GM12878 (cell line): ENCODE measurements around the gene UFD1.

ENCODE experiments used
- CHD1 ChIP-seq: IDR thresholded peaks from 2 replicates; pipeline ENCODE4 v1.6.1; 2012; ENCODE audit warnings: low read depth, low read length, improper control_type of control experiment
- CREB1 ChIP-seq: IDR thresholded peaks from 2 replicates; pipeline ENCODE4 v1.6.1; 2012; ENCODE audit warnings: low read depth, mild to moderate bottlenecking, inconsistent platforms
- CREM ChIP-seq: IDR thresholded peaks from 2 replicates; pipeline ENCODE4 v1.6.1; 2014; ENCODE audit warnings: antibody characterized with exemption, low read depth
- EGR1 ChIP-seq, 2 experiments: IDR thresholded peaks; 1 replicate in 1 of 2; 2 replicates in 1 of 2; pipeline ENCODE4 v1.6.1; 2011 to 2012; ENCODE audit warnings: low read depth in 2 of 2, low read length in 2 of 2, borderline replicate concordance in 1 of 2, mild to moderate bottlenecking in 1 of 2, moderate library complexity in 1 of 2
- EZH2 ChIP-seq: IDR thresholded peaks from 2 replicates; pipeline ENCODE4 v1.6.1; 2012; ENCODE audit warnings: low read depth, mild to moderate bottlenecking, control low read depth, inconsistent platforms, low read length, borderline replicate concordance; ENCODE audit not compliant: control insufficient read depth
- POLR2AphosphoS5 ChIP-seq: IDR thresholded peaks from 2 replicates; pipeline ENCODE4 v1.6.1; 2011; ENCODE audit warnings: mild to moderate bottlenecking, low read length, inconsistent platforms
- RBBP5 ChIP-seq: fragments of 200-600 bp; sonication (generic); conservative IDR thresholded peaks from 2 replicates; pipeline ENCODE4 v1.6.1; 2016
- TAF1 ChIP-seq: IDR thresholded peaks from 2 replicates; pipeline ENCODE4 v1.6.1; 2011; ENCODE audit warnings: mild to moderate bottlenecking, low read depth, low read length, borderline replicate concordance
- YY1 ChIP-seq: IDR thresholded peaks from 2 replicates; pipeline ENCODE4 v1.6.1; 2011; ENCODE audit warnings: low read depth, mild to moderate bottlenecking, low read length
- TF ChIP-seq, protein P1 (sequence below), 3 experiments: IDR thresholded peaks in 2 of 3; conservative IDR thresholded peaks in 1 of 3; 2 replicates each; pipeline ENCODE4 v1.5.1; 2011; ENCODE audit warnings: low read depth in 3 of 3, low read length in 3 of 3, mild to moderate bottlenecking in 3 of 3, control low read depth in 2 of 3, moderate library complexity in 2 of 3, inconsistent platforms in 1 of 3, mixed read lengths in 1 of 3; ENCODE audit not compliant: control insufficient read depth in 2 of 3, insufficient read depth in 1 of 3; ENCODE audit errors: extremely low read depth in 1 of 3
- TF ChIP-seq, protein P2 (sequence below): fragments of 450-650 bp; IDR thresholded peaks from 2 replicates; pipeline ENCODE4 v1.6.1; 2017; ENCODE audit warnings: mild to moderate bottlenecking, moderate library complexity
- TF ChIP-seq, protein P3 (sequence below): IDR thresholded peaks from 2 replicates; pipeline ENCODE4 v1.6.1; 2012; ENCODE audit warnings: low read depth, low read length, improper control_type of control experiment
- TF ChIP-seq, protein P4 (sequence below): IDR thresholded peaks from 2 replicates; pipeline ENCODE4 v1.6.1; 2012; ENCODE audit warnings: mild to moderate bottlenecking, low read depth, low read length
- TF ChIP-seq, protein P5 (sequence below): IDR thresholded peaks from 2 replicates; pipeline ENCODE4 v1.6.1; 2012; ENCODE audit warnings: low read length, inconsistent platforms

DNA sequence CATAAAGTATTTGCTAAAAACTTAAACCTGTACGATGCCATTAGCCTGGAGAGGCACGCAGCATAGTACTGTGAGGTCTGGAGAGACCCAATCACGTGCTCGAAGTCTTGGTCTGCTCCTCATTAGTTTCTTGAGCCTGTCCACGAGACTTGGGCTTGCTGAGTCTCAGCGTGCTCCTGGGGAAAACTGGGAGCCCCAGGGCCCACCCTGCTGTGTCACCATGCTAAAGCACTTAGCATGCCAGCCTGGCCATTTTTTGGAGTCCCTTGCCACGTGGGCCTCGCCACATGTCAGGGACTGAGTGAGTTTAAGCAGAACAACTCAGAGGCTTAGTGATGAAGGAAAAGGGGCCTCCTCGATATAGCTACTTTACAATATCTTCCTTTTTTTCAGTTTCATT is 3.3 kb upstream of the UFD1 start:
- TF ChIP-seq CREB1 (no peak), EZH2 (no peak), POLR2AphosphoS5 (no peak), RBBP5 (no peak), CHD1 (no peak), CREM (no peak), YY1 (no peak), EGR1 (IDR thresholded peaks at IDR 0.05; ENCODE audit: borderline replicate concordance in 1 of 2, low read depth in 2 of 2, low read length in 2 of 2) (no peak), TAF1 (no peak)
- TF ChIP-seq, protein P1, sequence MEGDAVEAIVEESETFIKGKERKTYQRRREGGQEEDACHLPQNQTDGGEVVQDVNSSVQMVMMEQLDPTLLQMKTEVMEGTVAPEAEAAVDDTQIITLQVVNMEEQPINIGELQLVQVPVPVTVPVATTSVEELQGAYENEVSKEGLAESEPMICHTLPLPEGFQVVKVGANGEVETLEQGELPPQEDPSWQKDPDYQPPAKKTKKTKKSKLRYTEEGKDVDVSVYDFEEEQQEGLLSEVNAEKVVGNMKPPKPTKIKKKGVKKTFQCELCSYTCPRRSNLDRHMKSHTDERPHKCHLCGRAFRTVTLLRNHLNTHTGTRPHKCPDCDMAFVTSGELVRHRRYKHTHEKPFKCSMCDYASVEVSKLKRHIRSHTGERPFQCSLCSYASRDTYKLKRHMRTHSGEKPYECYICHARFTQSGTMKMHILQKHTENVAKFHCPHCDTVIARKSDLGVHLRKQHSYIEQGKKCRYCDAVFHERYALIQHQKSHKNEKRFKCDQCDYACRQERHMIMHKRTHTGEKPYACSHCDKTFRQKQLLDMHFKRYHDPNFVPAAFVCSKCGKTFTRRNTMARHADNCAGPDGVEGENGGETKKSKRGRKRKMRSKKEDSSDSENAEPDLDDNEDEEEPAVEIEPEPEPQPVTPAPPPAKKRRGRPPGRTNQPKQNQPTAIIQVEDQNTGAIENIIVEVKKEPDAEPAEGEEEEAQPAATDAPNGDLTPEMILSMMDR (IDR thresholded peaks at IDR 0.05 in 2 of 3, conservative IDR thresholded peaks at IDR 0.05 in 1 of 3; ENCODE audit: control insufficient read depth in 2 of 3, extremely low read depth in 1 of 3, insufficient read depth in 1 of 3, low read depth in 3 of 3, low read length in 3 of 3): no peak
- TF ChIP-seq, protein P2, sequence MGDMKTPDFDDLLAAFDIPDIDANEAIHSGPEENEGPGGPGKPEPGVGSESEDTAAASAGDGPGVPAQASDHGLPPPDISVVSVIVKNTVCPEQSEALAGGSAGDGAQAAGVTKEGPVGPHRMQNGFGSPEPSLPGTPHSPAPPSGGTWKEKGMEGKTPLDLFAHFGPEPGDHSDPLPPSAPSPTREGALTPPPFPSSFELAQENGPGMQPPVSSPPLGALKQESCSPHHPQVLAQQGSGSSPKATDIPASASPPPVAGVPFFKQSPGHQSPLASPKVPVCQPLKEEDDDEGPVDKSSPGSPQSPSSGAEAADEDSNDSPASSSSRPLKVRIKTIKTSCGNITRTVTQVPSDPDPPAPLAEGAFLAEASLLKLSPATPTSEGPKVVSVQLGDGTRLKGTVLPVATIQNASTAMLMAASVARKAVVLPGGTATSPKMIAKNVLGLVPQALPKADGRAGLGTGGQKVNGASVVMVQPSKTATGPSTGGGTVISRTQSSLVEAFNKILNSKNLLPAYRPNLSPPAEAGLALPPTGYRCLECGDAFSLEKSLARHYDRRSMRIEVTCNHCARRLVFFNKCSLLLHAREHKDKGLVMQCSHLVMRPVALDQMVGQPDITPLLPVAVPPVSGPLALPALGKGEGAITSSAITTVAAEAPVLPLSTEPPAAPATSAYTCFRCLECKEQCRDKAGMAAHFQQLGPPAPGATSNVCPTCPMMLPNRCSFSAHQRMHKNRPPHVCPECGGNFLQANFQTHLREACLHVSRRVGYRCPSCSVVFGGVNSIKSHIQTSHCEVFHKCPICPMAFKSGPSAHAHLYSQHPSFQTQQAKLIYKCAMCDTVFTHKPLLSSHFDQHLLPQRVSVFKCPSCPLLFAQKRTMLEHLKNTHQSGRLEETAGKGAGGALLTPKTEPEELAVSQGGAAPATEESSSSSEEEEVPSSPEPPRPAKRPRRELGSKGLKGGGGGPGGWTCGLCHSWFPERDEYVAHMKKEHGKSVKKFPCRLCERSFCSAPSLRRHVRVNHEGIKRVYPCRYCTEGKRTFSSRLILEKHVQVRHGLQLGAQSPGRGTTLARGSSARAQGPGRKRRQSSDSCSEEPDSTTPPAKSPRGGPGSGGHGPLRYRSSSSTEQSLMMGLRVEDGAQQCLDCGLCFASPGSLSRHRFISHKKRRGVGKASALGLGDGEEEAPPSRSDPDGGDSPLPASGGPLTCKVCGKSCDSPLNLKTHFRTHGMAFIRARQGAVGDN: no peak
- TF ChIP-seq, protein P3, sequence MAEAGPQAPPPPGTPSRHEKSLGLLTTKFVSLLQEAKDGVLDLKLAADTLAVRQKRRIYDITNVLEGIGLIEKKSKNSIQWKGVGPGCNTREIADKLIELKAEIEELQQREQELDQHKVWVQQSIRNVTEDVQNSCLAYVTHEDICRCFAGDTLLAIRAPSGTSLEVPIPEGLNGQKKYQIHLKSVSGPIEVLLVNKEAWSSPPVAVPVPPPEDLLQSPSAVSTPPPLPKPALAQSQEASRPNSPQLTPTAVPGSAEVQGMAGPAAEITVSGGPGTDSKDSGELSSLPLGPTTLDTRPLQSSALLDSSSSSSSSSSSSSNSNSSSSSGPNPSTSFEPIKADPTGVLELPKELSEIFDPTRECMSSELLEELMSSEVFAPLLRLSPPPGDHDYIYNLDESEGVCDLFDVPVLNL: no peak
- TF ChIP-seq, protein P4, sequence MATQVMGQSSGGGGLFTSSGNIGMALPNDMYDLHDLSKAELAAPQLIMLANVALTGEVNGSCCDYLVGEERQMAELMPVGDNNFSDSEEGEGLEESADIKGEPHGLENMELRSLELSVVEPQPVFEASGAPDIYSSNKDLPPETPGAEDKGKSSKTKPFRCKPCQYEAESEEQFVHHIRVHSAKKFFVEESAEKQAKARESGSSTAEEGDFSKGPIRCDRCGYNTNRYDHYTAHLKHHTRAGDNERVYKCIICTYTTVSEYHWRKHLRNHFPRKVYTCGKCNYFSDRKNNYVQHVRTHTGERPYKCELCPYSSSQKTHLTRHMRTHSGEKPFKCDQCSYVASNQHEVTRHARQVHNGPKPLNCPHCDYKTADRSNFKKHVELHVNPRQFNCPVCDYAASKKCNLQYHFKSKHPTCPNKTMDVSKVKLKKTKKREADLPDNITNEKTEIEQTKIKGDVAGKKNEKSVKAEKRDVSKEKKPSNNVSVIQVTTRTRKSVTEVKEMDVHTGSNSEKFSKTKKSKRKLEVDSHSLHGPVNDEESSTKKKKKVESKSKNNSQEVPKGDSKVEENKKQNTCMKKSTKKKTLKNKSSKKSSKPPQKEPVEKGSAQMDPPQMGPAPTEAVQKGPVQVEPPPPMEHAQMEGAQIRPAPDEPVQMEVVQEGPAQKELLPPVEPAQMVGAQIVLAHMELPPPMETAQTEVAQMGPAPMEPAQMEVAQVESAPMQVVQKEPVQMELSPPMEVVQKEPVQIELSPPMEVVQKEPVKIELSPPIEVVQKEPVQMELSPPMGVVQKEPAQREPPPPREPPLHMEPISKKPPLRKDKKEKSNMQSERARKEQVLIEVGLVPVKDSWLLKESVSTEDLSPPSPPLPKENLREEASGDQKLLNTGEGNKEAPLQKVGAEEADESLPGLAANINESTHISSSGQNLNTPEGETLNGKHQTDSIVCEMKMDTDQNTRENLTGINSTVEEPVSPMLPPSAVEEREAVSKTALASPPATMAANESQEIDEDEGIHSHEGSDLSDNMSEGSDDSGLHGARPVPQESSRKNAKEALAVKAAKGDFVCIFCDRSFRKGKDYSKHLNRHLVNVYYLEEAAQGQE: no peak
- TF ChIP-seq, protein P5, sequence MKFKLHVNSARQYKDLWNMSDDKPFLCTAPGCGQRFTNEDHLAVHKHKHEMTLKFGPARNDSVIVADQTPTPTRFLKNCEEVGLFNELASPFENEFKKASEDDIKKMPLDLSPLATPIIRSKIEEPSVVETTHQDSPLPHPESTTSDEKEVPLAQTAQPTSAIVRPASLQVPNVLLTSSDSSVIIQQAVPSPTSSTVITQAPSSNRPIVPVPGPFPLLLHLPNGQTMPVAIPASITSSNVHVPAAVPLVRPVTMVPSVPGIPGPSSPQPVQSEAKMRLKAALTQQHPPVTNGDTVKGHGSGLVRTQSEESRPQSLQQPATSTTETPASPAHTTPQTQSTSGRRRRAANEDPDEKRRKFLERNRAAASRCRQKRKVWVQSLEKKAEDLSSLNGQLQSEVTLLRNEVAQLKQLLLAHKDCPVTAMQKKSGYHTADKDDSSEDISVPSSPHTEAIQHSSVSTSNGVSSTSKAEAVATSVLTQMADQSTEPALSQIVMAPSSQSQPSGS: no peak
